H1 (cell line): ENCODE results near the gene FASLG. TPM values are rescaled to one million over a fixed set of nuclear protein-coding genes. Genes with fewer than 3 reads are reported as not detected.

Experiments
- CHD1 ChIP-seq: IDR thresholded peaks from 2 replicates; pipeline ENCODE4 v1.6.1; 2012; ENCODE audit warnings: low read depth, low read length, improper control_type of control experiment
- CHD7 ChIP-seq: fragments of 300-600 bp; sonication (generic); IDR thresholded peaks from 2 replicates; pipeline ENCODE4 v1.7.1; 2012; ENCODE audit warnings: low read length, moderate library complexity, mild to moderate bottlenecking, inconsistent platforms; ENCODE audit not compliant: insufficient replicate concordance
- EZH2 ChIP-seq: fragments of 200-600 bp; sonication (generic); IDR thresholded peaks from 2 replicates; pipeline ENCODE4 v1.7.1; 2012; ENCODE audit warnings: low read depth, mild to moderate bottlenecking, moderate library complexity, low read length, inconsistent platforms; ENCODE audit not compliant: severe bottlenecking
- JUN ChIP-seq: IDR thresholded peaks from 2 replicates; pipeline ENCODE4 v1.6.1; 2011; ENCODE audit warnings: low read depth, mild to moderate bottlenecking, improper control_type of control experiment, low read length
- RBBP5 ChIP-seq: IDR thresholded peaks from 2 replicates; pipeline ENCODE4 v1.7.1; 2012; ENCODE audit warnings: low read depth, mild to moderate bottlenecking, inconsistent platforms, low read length, moderate library complexity, borderline replicate concordance
- SIRT6 ChIP-seq: IDR thresholded peaks from one replicate; pipeline ENCODE4 v1.7.1; 2012; ENCODE audit warnings: low read length, inconsistent platforms
- SRF ChIP-seq: IDR thresholded peaks from 2 replicates; pipeline ENCODE4 v1.6.1; 2011; ENCODE audit warnings: mild to moderate bottlenecking, low read depth, low read length, moderate library complexity
- TBP ChIP-seq: IDR thresholded peaks from 2 replicates; pipeline ENCODE4 v1.6.1; 2011; ENCODE audit warnings: low read depth, low read length, improper control_type of control experiment
- polyA plus RNA-seq, 7 experiments: library from polyadenylated mRNA; depleted of rRNA in 3 of 7; stranded (reverse) in 5 of 7; unstranded in 2 of 7; fragments of >200 nt in 5 of 7; fragments of 200-250 nt in 2 of 7; gene quantifications; 1 replicate in 5 of 7; 2 replicates in 1 of 7; 4 replicates in 1 of 7; pipeline versions ENCODE4 v1.2.1 to v1.2.3, GENCODE V29; 2011 to 2013; ENCODE audit warnings: missing spikeins in 2 of 7, mixed read lengths in 2 of 7
- total RNA-seq: library from RNA; stranded (reverse); fragmentation: NEBNext Ultra II Directional; extraction: Animal tissue kit (Norgen Biotek cat#: 25700); gene quantifications from 2 replicates; pipeline ENCODE4 v1.2.1, GENCODE V29; 2021

The FASLG gene
- total and polyA plus RNA-seq, 2 of the 8 experiments (the other 6 are each of a cell fraction or from before 2014, with no cell fraction given) = not detected

- no peak for TF ChIP-seq CHD7
- no peak for TF ChIP-seq SIRT6
- no peak for TF ChIP-seq JUN
- no peak for TF ChIP-seq CHD1
- no peak for TF ChIP-seq TBP
- TF ChIP-seq EZH2 = no peak
- no peak for TF ChIP-seq SRF
- no peak for TF ChIP-seq RBBP5
Observed at GRCh38 chr1:172638885-172639831, 19.7 kb upstream of the FASLG start (continued).
